HepG2 (cell line): ENCODE results near the gene ASB16. TPM values are rescaled to one million over a fixed set of nuclear protein-coding genes. Genes with fewer than 3 reads are reported as not detected.

Experiments used
- AFF4 ChIP-seq: sonication (generic); formaldehyde crosslinking; IDR thresholded peaks from 2 replicates; pipeline ENCODE4 v1.4.0; 2020; ENCODE audit warnings: missing genetic modification reagents
- AGO2 ChIP-seq: fragments of 200-400 bp; formaldehyde crosslinking; optimal IDR thresholded peaks from 2 replicates; pipeline ENCODE3; 2017; ENCODE audit warnings: mild to moderate bottlenecking, low read depth, low read length, moderate library complexity
- BHLHE40 ChIP-seq: IDR thresholded peaks from 2 replicates; pipeline ENCODE4 v1.6.1; 2011; ENCODE audit warnings: low read length, improper control_type of control experiment
- GFI1 ChIP-seq: sonication (generic); formaldehyde crosslinking; IDR thresholded peaks from 2 replicates; pipeline ENCODE4 v1.5.0; 2020; ENCODE audit warnings: missing genetic modification reagents, mild to moderate bottlenecking, borderline replicate concordance
- HMGXB4 ChIP-seq, 2 experiments: sonication (generic) in 1 of 2; formaldehyde crosslinking in 1 of 2; IDR thresholded peaks; 2 replicates each; pipeline versions ENCODE4 v1.4.0 to v1.6.1; 2018 to 2020; ENCODE audit warnings: missing genetic modification reagents in 2 of 2, borderline replicate concordance in 1 of 2, low read depth in 1 of 2, mild to moderate bottlenecking in 1 of 2, missing biosample characterization in 1 of 2
- MAZ ChIP-seq, 2 experiments: sonication (generic) in 1 of 2; formaldehyde crosslinking in 1 of 2; IDR thresholded peaks; 2 replicates each; pipeline versions ENCODE4 v1.5.0 to v1.6.1; 2012 to 2020; ENCODE audit warnings: low read depth in 2 of 2, mild to moderate bottlenecking in 2 of 2, borderline replicate concordance in 1 of 2, improper control_type of control experiment in 1 of 2, low read length in 1 of 2, missing genetic modification reagents in 1 of 2, moderate library complexity in 1 of 2
- NFAT5 ChIP-seq: sonication (generic); formaldehyde crosslinking; IDR thresholded peaks from 2 replicates; pipeline ENCODE4 v1.4.0; 2020; ENCODE audit warnings: missing genetic modification reagents
- PHF5A ChIP-seq: IDR thresholded peaks from one replicate; pipeline ENCODE4 v1.6.1; 2018; ENCODE audit warnings: low read depth, missing genetic modification reagents; ENCODE audit not compliant: unreplicated experiment
- ZNF205 ChIP-seq: IDR thresholded peaks from 2 replicates; pipeline ENCODE4 v1.6.1; 2018; ENCODE audit warnings: missing biosample characterization, missing genetic modification reagents
- ZNF512B ChIP-seq: sonication (generic); formaldehyde crosslinking; IDR thresholded peaks from 2 replicates; pipeline ENCODE4 v1.5.1; 2020; ENCODE audit warnings: missing genetic modification reagents, mild to moderate bottlenecking, borderline replicate concordance
- ZNF547 ChIP-seq: sonication (generic); formaldehyde crosslinking; IDR thresholded peaks from 2 replicates; pipeline ENCODE4 v1.5.1; 2020; ENCODE audit warnings: mild to moderate bottlenecking, missing genetic modification reagents
- ZNF615 ChIP-seq: sonication (generic); formaldehyde crosslinking; IDR thresholded peaks from 2 replicates; pipeline ENCODE4 v1.5.0; 2020; ENCODE audit warnings: mild to moderate bottlenecking, missing genetic modification reagents, borderline replicate concordance
- polyA plus RNA-seq, 8 experiments: library from polyadenylated mRNA; depleted of rRNA in 3 of 8; stranded (reverse) in 7 of 8; unstranded in 1 of 8; fragments of >200 nt; fragmentation: Illumina TruSeq in 4 of 8; extraction: Trizol in 4 of 8; gene quantifications; 2 replicates each; pipeline versions ENCODE4 v1.2.1 to v1.2.3, GENCODE V29; 2011 to 2016; ENCODE audit warnings: low read depth in 4 of 8, missing spikeins in 1 of 8, mixed read lengths in 1 of 8; ENCODE audit not compliant: insufficient read depth in 1 of 8
- total RNA-seq, 5 experiments: library from RNA; depleted of rRNA; stranded (reverse); fragments of >200 nt; fragmentation: Illumina TruSeq; extraction: Trizol; gene quantifications; 2 replicates each; pipeline ENCODE4 v1.2.3, GENCODE V29; 2016; ENCODE audit warnings: low read depth in 1 of 5

Gene ASB16
- total and polyA plus RNA-seq, 2 of the 13 experiments (the other 11 are each of a cell fraction or from before 2014, with no cell fraction given), result 0.07 TPM; not detected in 1

GRCh38 chr17:44218344-44219107, 48.0 kb downstream of the ASB16 start (continued):
- TF ChIP-seq HMGXB4 (CRISPR knock-in tag; IDR thresholded peaks at IDR 0.05; ENCODE audit: borderline replicate concordance in 1 of 2, low read depth in 1 of 2) (peak; percentile 62 to 87; a peak in 3 of 4 replicates), AFF4 (no peak), ZNF547 (CRISPR knock-in tag) (no peak; the same call in 1 of the 2 replicates), PHF5A (no peak), AGO2 (no peak), NFAT5 (CRISPR knock-in tag) (no peak), BHLHE40 (no peak), ZNF615 (CRISPR knock-in tag) (no peak), ZNF205 (0 out of 2 replicates have a peak, but pooled peaks have one; percentile 29), ZNF512B (no peak), MAZ (IDR thresholded peaks at IDR 0.05; ENCODE audit: borderline replicate concordance, low read depth, low read length) (peak; percentile 98), MAZ (CRISPR knock-in tag; IDR thresholded peaks at IDR 0.05; ENCODE audit: low read depth) (peak; percentile 68), GFI1 (0 out of 2 replicates have a peak, but pooled peaks have one; percentile 34)
